ENCODE results near the gene RABAC1.
"Not testable (repeated sequence)": the region's sequence is repeated elsewhere in the genome, so short reads cannot be mapped to it uniquely, and the experiment has no call there.

Gene RABAC1

GRCh38 chr19:41927497-41928192, 31.5 kb downstream of the RABAC1 start:
- no peak for DNase-seq

GRCh38 chr19:41926763-41927496, 32.2 kb downstream of the RABAC1 start:
- no peak for DNase-seq

GRCh38 chr19:41926028-41926762, 32.9 kb downstream of the RABAC1 start:
- DNase-seq, result peak; percentile 70

GRCh38 chr19:41925208-41926003, 33.7 kb downstream of the RABAC1 start:
- DNase-seq, result peak; percentile 83

GRCh38 chr19:41924151-41925145, 34.7 kb downstream of the RABAC1 start:
- DNase-seq, result peak; percentile 59

GRCh38 chr19:41923045-41923788, 35.9 kb downstream of the RABAC1 start:
- DNase-seq, result no peak

GRCh38 chr19:41922585-41922984, 36.5 kb downstream of the RABAC1 start:
- DNase-seq, result no peak

GRCh38 chr19:41921577-41922576, 37.2 kb downstream of the RABAC1 start:
- DNase-seq, result no peak

GRCh38 chr19:41920882-41921576, 38.1 kb downstream of the RABAC1 start:
- no peak for DNase-seq

GRCh38 chr19:41919948-41920712, 39.0 kb downstream of the RABAC1 start:
- DNase-seq, result no peak

GRCh38 chr19:41918653-41919244, 40.4 kb downstream of the RABAC1 start:
- no peak for DNase-seq

GRCh38 chr19:41918095-41918494, 41.0 kb downstream of the RABAC1 start:
- no peak for DNase-seq

GRCh38 chr19:41917676-41918075, 41.4 kb downstream of the RABAC1 start:
- DNase-seq, result no peak

- peak; percentile 27 for DNase-seq
These were observed 43.2 kb downstream of the RABAC1 start for GRCh38 chr19:41915776-41916414.

- DNase-seq, result peak; percentile 52
These were observed 43.9 kb downstream of the RABAC1 start for GRCh38 chr19:41915021-41915775.

GRCh38 chr19:41914424-41914834, 44.7 kb downstream of the RABAC1 start:
- DNase-seq, result not testable (repeated sequence)

All from DMS53 (cell line).